BJ (cell line): ENCODE measurements around the gene SPATA17. TPM values are rescaled to one million over a fixed set of nuclear protein-coding genes. Genes with fewer than 3 reads are reported as not detected.
A peak's percentile ranks its signal among the peaks of the same experiment; 100 is the strongest.

Experiments
- CTCF ChIA-PET: fragments of 350-600 bp; formaldehyde crosslinking; extraction: SDS; loops from one replicate; lab custom pipeline; 2021; ENCODE audit warnings: antibody characterized with exemption, inconsistent platforms; lab: Yijun Ruan, JAX
- POLR2A ChIA-PET: fragments of 300-600 bp; sonication (Branson Sonifier 250); formaldehyde crosslinking; extraction: SDS; loops from one replicate; lab custom pipeline; 2021; ENCODE audit warnings: antibody characterized with exemption; lab: Charles Lee
- DNase-seq: peaks from one replicate; pipeline ENCODE4 v3.0.0-alpha.2; 2011; ENCODE audit warnings: low read depth
- H3K27me3 ChIP-seq: 2 replicates; pipeline ENCODE4 v1.6.0; 2011; ENCODE audit warnings: low read length; ENCODE audit not compliant: control insufficient read depth, insufficient read depth
- H3K36me3 ChIP-seq: 2 replicates; pipeline ENCODE4 v1.5.1; 2011; ENCODE audit warnings: low read length; ENCODE audit not compliant: control insufficient read depth, insufficient read depth
- H3K4me3 ChIP-seq: 2 replicates; pipeline ENCODE4 v1.5.1; 2011; ENCODE audit warnings: low read depth, mild to moderate bottlenecking, control low read depth, low read length
- CTCF ChIP-seq: IDR thresholded peaks from 2 replicates; pipeline ENCODE4 v1.5.1; 2011; ENCODE audit warnings: low read depth, mild to moderate bottlenecking, control low read depth, inconsistent platforms, low read length, moderate library complexity; ENCODE audit not compliant: insufficient read depth
- polyA plus RNA-seq: library from polyadenylated mRNA; depleted of rRNA; stranded (reverse); fragments of >200 nt; gene quantifications from 2 replicates; pipeline ENCODE4 v1.2.3, GENCODE V29; 2011

Gene SPATA17
- polyA plus RNA-seq, 1 experiment: 0.52 TPM

DNA sequence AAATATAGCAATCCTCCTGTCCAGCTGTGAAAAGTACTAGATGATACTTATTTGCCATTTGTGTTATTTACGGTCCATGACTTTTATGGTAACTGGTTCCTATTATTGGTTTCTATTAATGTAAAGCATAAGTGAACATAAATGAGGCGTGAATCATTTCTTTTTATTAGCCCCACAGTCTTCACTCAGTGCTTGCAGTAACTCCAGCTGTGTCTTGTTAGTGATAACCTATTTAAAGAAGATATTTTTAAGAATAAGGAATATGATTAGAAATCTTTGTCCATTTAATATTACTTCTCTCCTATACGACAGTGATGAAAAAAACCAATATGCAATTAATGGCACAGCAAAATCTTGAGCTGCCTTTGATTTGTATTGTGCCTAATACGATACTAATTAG is 149.9 kb downstream of the SPATA17 start:
- peak; percentile 4 for DNase-seq
- no peak for TF ChIP-seq CTCF
- CTCF ChIA-PET: no interaction called here
- Histone ChIP-seq H3K36me3 (no peaks in the 10 kb centered on the region), H3K27me3 (no peaks in the 10 kb centered on the region), H3K4me3 (no peak overlapping the region)
- POLR2A ChIA-PET: no interaction called here

GRCh38 chr1:217791091-217791490 is 159.9 kb downstream of the SPATA17 start:
- no peaks in the 10 kb centered on the region for H3K36me3 ChIP-seq
- ChIA-PET CTCF (no interaction called here), POLR2A (no interaction called here)
- H3K4me3 ChIP-seq: no peak overlapping the region
- no peak for DNase-seq
- TF ChIP-seq CTCF: no peak
- H3K27me3 ChIP-seq: no peaks in the 10 kb centered on the region

DNA sequence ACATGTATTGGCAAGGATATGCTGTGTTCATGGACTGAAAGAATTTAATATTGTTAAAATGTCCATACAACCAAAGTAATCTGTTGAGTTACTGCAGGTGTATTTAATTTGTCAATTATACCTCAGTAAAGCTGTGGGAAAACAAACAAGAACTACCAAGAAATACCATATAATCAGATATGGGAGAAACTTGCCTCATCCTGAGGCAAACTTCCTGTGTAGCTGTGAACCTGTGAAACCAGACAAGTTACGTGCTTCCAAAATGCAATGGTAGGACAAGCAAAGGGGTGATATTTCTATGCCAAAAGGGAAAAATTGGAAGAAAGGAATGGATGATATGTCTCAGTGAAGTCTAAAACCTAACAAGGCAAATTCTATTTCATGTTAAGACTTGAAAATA is 174.6 kb downstream of the SPATA17 start:
- Histone ChIP-seq H3K27me3 (no peaks in the 10 kb centered on the region), H3K4me3 (no peak overlapping the region), H3K36me3 (no peaks in the 10 kb centered on the region)
- TF ChIP-seq CTCF: no peak
- DNase-seq: no peak
- CTCF ChIA-PET: no interaction called here
- POLR2A ChIA-PET: no interaction called here

- Histone ChIP-seq H3K27me3 (no peaks in the 10 kb centered on the region), H3K36me3 (no peaks in the 10 kb centered on the region), H3K4me3 (no peak overlapping the region)
- no peak for DNase-seq
- ChIA-PET POLR2A (no interaction called here), CTCF (no interaction called here)
- no peak for TF ChIP-seq CTCF
Observed at GRCh38 chr1:217812175-217812574, 181.0 kb downstream of the SPATA17 start.

GRCh38 chr1:217813031-217813430 is 181.9 kb downstream of the SPATA17 start:
- ChIA-PET CTCF (no interaction called here), POLR2A (no interaction called here)
- H3K27me3 ChIP-seq: no peaks in the 10 kb centered on the region
- DNase-seq: no peak
- no peaks in the 10 kb centered on the region for H3K36me3 ChIP-seq
- no peak overlapping the region for H3K4me3 ChIP-seq
- no peak for TF ChIP-seq CTCF
